ENCODE data around the gene PRODH. TPM values are rescaled to one million over a fixed set of nuclear protein-coding genes. Genes with fewer than 3 reads are reported as not detected.
"Not testable (repeated sequence)": the region's sequence is repeated elsewhere in the genome, so short reads cannot be mapped to it uniquely, and the experiment has no call there.

Gene PRODH
- total RNA-seq, 2 experiments from 2014 or later: not detected

DNA sequence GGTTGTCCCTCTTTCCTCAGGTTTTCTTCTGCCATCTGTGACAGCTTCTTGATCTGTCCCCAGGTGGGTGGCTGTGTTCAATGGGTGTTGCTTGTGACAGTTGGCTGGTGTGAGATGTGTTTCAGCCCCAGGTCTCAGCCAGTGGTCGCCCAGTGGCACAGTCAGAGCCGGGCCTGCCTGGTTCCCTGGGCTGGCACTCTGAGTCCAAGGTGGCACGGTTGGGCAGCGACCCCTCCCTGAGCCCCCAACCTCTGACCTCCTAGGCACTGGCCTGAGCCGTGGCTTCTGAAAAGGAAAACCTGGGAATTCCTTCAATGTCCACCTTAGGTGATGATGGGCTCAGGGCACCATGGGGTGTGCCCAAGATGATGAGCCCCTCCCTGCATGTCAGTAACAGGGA is 14.0 kb upstream of the PRODH start:
- CTCF ChIA-PET: no interaction called here
- Histone ChIP-seq H3K4me3 (ENCODE audit: low read length) (no peak overlapping the region), H3K27me3 (ENCODE audit: control insufficient read depth in 1 of 2, insufficient read depth in 2 of 2, low read length in 2 of 2) (no peaks in the 10 kb centered on the region), H3K36me3 (ENCODE audit: insufficient read depth, low read length) (no peaks in the 10 kb centered on the region), H3K4me1 (ENCODE audit: insufficient read depth, low read length) (no peaks in the 10 kb centered on the region), H3K9me3 (ENCODE audit: control insufficient read depth in 1 of 2, insufficient read depth in 1 of 2, low read length in 2 of 2) (no peaks in the 10 kb centered on the region), H3K27ac (ENCODE audit: low read depth in 1 of 2, low read length in 2 of 2) (no peak overlapping the region)
- POLR2A ChIA-PET: no interaction called here
- no peaks in the 10 kb centered on the region for H3K4me1 Mint-ChIP-seq (ENCODE audit: low read depth)
- H3K4me3 Mint-ChIP-seq: no peak overlapping the region
- no peak overlapping the region for H3K27ac Mint-ChIP-seq
- peaks cover 7% of the 10 kb centered on the region for H3K27me3 Mint-ChIP-seq
- peak in 1 of 14 experiments; percentile 21 for DNase-seq
- H3K36me3 Mint-ChIP-seq (ENCODE audit: low read depth): no peaks in the 10 kb centered on the region
- intact Hi-C loops (cut with DNase I, micrococcal nuclease): no loop called here
- TF ChIP-seq, protein P1, sequence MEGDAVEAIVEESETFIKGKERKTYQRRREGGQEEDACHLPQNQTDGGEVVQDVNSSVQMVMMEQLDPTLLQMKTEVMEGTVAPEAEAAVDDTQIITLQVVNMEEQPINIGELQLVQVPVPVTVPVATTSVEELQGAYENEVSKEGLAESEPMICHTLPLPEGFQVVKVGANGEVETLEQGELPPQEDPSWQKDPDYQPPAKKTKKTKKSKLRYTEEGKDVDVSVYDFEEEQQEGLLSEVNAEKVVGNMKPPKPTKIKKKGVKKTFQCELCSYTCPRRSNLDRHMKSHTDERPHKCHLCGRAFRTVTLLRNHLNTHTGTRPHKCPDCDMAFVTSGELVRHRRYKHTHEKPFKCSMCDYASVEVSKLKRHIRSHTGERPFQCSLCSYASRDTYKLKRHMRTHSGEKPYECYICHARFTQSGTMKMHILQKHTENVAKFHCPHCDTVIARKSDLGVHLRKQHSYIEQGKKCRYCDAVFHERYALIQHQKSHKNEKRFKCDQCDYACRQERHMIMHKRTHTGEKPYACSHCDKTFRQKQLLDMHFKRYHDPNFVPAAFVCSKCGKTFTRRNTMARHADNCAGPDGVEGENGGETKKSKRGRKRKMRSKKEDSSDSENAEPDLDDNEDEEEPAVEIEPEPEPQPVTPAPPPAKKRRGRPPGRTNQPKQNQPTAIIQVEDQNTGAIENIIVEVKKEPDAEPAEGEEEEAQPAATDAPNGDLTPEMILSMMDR (IDR thresholded peaks at IDR 0.05): no peak
- no peak for ATAC-seq (ENCODE audit: poor library complexity)
- H3K9me3 Mint-ChIP-seq: no peaks in the 10 kb centered on the region

GRCh38 chr22:18947905-18948304 is 11.8 kb upstream of the PRODH start:
- H3K36me3 Mint-ChIP-seq (ENCODE audit: low read depth): no peaks in the 10 kb centered on the region
- POLR2A ChIA-PET: no interaction called here
- no peaks in the 10 kb centered on the region for H3K9me3 ChIP-seq (ENCODE audit: control insufficient read depth in 1 of 2, insufficient read depth in 1 of 2, low read length in 2 of 2)
- H3K36me3 ChIP-seq (ENCODE audit: insufficient read depth, low read length): no peaks in the 10 kb centered on the region
- H3K4me1 Mint-ChIP-seq (ENCODE audit: low read depth): no peaks in the 10 kb centered on the region
- peaks cover 7% of the 10 kb centered on the region for H3K27me3 Mint-ChIP-seq
- no peak overlapping the region for H3K27ac ChIP-seq (ENCODE audit: low read depth in 1 of 2, low read length in 2 of 2)
- CTCF ChIA-PET: no interaction called here
- no peaks in the 10 kb centered on the region for H3K4me1 ChIP-seq (ENCODE audit: insufficient read depth, low read length)
- H3K4me3 ChIP-seq (ENCODE audit: low read length): no peak overlapping the region
- no peak for DNase-seq
- no peak for ATAC-seq (ENCODE audit: poor library complexity)
- no peak overlapping the region for H3K27ac Mint-ChIP-seq
- H3K9me3 Mint-ChIP-seq: no peaks in the 10 kb centered on the region
- TF ChIP-seq, protein P1 (IDR thresholded peaks at IDR 0.05): no peak
- H3K4me3 Mint-ChIP-seq: no peak overlapping the region
- H3K27me3 ChIP-seq (ENCODE audit: control insufficient read depth in 1 of 2, insufficient read depth in 2 of 2, low read length in 2 of 2): no peaks in the 10 kb centered on the region
- intact Hi-C loops (cut with DNase I, micrococcal nuclease): no loop called here

- H3K27me3 ChIP-seq (ENCODE audit: control insufficient read depth in 1 of 2, insufficient read depth in 2 of 2, low read length in 2 of 2); H3K9me3 ChIP-seq (ENCODE audit: control insufficient read depth in 1 of 2, insufficient read depth in 1 of 2, low read length in 2 of 2); H3K4me1 ChIP-seq (ENCODE audit: insufficient read depth, low read length); H3K4me3 ChIP-seq (ENCODE audit: low read length); H3K27ac Mint-ChIP-seq; H3K36me3 Mint-ChIP-seq (ENCODE audit: low read depth); DNase-seq; H3K4me3 Mint-ChIP-seq; CTCF ChIA-PET; H3K27me3 Mint-ChIP-seq; POLR2A ChIA-PET; intact Hi-C loops (cut with DNase I, micrococcal nuclease); H3K4me1 Mint-ChIP-seq (ENCODE audit: low read depth); H3K9me3 Mint-ChIP-seq; ATAC-seq (ENCODE audit: poor library complexity); H3K36me3 ChIP-seq (ENCODE audit: insufficient read depth, low read length); H3K27ac ChIP-seq (ENCODE audit: low read depth in 1 of 2, low read length in 2 of 2): not testable (repeated sequence)
These were observed 11.0 kb upstream of the PRODH start for GRCh38 chr22:18947105-18947504.

- intact Hi-C loops (cut with DNase I, micrococcal nuclease); H3K36me3 Mint-ChIP-seq (ENCODE audit: low read depth); H3K4me3 ChIP-seq (ENCODE audit: low read length); H3K27me3 ChIP-seq (ENCODE audit: control insufficient read depth in 1 of 2, insufficient read depth in 2 of 2, low read length in 2 of 2); DNase-seq; ATAC-seq (ENCODE audit: poor library complexity); H3K36me3 ChIP-seq (ENCODE audit: insufficient read depth, low read length); H3K9me3 ChIP-seq (ENCODE audit: control insufficient read depth in 1 of 2, insufficient read depth in 1 of 2, low read length in 2 of 2); H3K9me3 Mint-ChIP-seq; POLR2A ChIA-PET; H3K27ac Mint-ChIP-seq; H3K27ac ChIP-seq (ENCODE audit: low read depth in 1 of 2, low read length in 2 of 2); H3K4me1 Mint-ChIP-seq (ENCODE audit: low read depth); CTCF ChIA-PET; H3K4me3 Mint-ChIP-seq; H3K27me3 Mint-ChIP-seq; H3K4me1 ChIP-seq (ENCODE audit: insufficient read depth, low read length): not testable (repeated sequence)
These were observed 2.6 kb upstream of the PRODH start for GRCh38 chr22:18938691-18939090.

- H3K36me3 Mint-ChIP-seq (ENCODE audit: low read depth); H3K36me3 ChIP-seq (ENCODE audit: insufficient read depth, low read length); ATAC-seq (ENCODE audit: poor library complexity); H3K27me3 ChIP-seq (ENCODE audit: control insufficient read depth in 1 of 2, insufficient read depth in 2 of 2, low read length in 2 of 2); DNase-seq; H3K4me1 ChIP-seq (ENCODE audit: insufficient read depth, low read length); H3K27ac ChIP-seq (ENCODE audit: low read depth in 1 of 2, low read length in 2 of 2); H3K9me3 ChIP-seq (ENCODE audit: control insufficient read depth in 1 of 2, insufficient read depth in 1 of 2, low read length in 2 of 2); H3K27ac Mint-ChIP-seq; POLR2A ChIA-PET; H3K4me3 Mint-ChIP-seq; H3K4me3 ChIP-seq (ENCODE audit: low read length); H3K4me1 Mint-ChIP-seq (ENCODE audit: low read depth); intact Hi-C loops (cut with DNase I, micrococcal nuclease); CTCF ChIA-PET; H3K27me3 Mint-ChIP-seq; H3K9me3 Mint-ChIP-seq: not testable (repeated sequence)
These were observed 1.4 kb downstream of the PRODH start for GRCh38 chr22:18934688-18935087.

All from CD4-positive, alpha-beta T cell (primary cell).